ENCODE measurements around the gene DDIAS.
A peak's percentile ranks its signal among the peaks of the same experiment; 100 is the strongest.

The DDIAS gene

GRCh38 chr11:82890936-82891335 lies 10.6 kb upstream of the DDIAS start:
- DNase-seq (ENCODE audit: extremely low read depth, insufficient read length) = no peak
- Histone ChIP-seq H3K36me3 (ENCODE audit: control insufficient read depth, insufficient read depth, low read length) (no peaks in the 10 kb centered on the region), H3K27me3 (replicated peaks; ENCODE audit: control insufficient read depth, insufficient read depth, low read length) (no peaks in the 10 kb centered on the region), H3K4me3 (replicated peaks; ENCODE audit: low read depth, low read length) (no peak overlapping the region)
- TF ChIP-seq CTCF (IDR thresholded peaks at IDR 0.05; ENCODE audit: insufficient read depth, low read length, poor library complexity, severe bottlenecking) = no peak

- no peak for TF ChIP-seq CTCF (IDR thresholded peaks at IDR 0.05; ENCODE audit: insufficient read depth, low read length, poor library complexity, severe bottlenecking)
- H3K27me3 ChIP-seq (replicated peaks; ENCODE audit: control insufficient read depth, insufficient read depth, low read length) = no peaks in the 10 kb centered on the region
- no peak for DNase-seq (ENCODE audit: extremely low read depth, insufficient read length)
- H3K36me3 ChIP-seq (ENCODE audit: control insufficient read depth, insufficient read depth, low read length) = no peaks in the 10 kb centered on the region
- H3K4me3 ChIP-seq (replicated peaks; ENCODE audit: low read depth, low read length) = no peak overlapping the region
Measured at GRCh38 chr11:82892611-82893169, 8.8 kb upstream of the DDIAS start.

DNA sequence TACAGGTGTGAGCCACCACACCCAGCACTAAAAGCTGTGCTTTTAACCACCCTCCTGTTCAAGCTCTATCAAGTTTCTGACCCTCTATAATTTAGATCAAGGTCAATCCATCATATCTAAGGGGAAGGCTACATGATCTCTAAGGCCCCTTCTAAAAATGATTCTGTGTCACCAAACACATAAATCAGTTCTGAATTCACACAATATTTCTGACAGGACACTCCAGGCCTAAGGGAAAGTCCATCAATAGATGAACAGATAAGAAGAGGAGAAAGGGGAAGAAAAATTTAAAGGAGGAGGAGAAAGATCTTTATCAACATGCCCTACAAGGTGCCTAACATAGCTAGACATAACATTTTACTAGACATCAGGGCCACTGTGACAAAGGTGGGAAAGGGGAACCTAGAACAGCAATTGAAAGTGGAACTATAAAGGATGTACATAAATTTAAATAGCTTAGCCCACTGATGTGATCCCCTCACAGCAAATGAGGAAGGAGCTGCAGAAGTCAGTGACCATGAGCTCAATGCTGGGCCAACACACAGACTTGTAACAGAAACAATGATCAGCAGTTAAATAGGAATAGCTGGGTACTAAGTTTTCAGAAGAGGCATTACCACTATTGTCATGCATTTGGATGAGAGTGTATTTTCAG lies 6.0 kb upstream of the DDIAS start:
- no peak overlapping the region for H3K4me3 ChIP-seq (replicated peaks; ENCODE audit: low read depth, low read length)
- H3K36me3 ChIP-seq (ENCODE audit: control insufficient read depth, insufficient read depth, low read length) = no peaks in the 10 kb centered on the region
- DNase-seq (ENCODE audit: extremely low read depth, insufficient read length) = peak; percentile 43
- TF ChIP-seq CTCF (IDR thresholded peaks at IDR 0.05; ENCODE audit: insufficient read depth, low read length, poor library complexity, severe bottlenecking) = no peak
- no peaks in the 10 kb centered on the region for H3K27me3 ChIP-seq (replicated peaks; ENCODE audit: control insufficient read depth, insufficient read depth, low read length)

GRCh38 chr11:82896183-82896582 lies 5.4 kb upstream of the DDIAS start:
- Histone ChIP-seq H3K36me3 (ENCODE audit: control insufficient read depth, insufficient read depth, low read length) (no peaks in the 10 kb centered on the region), H3K4me3 (replicated peaks; ENCODE audit: low read depth, low read length) (no peak overlapping the region), H3K27me3 (replicated peaks; ENCODE audit: control insufficient read depth, insufficient read depth, low read length) (no peaks in the 10 kb centered on the region)
- no peak for TF ChIP-seq CTCF (IDR thresholded peaks at IDR 0.05; ENCODE audit: insufficient read depth, low read length, poor library complexity, severe bottlenecking)
- DNase-seq (ENCODE audit: extremely low read depth, insufficient read length) = no peak

DNA sequence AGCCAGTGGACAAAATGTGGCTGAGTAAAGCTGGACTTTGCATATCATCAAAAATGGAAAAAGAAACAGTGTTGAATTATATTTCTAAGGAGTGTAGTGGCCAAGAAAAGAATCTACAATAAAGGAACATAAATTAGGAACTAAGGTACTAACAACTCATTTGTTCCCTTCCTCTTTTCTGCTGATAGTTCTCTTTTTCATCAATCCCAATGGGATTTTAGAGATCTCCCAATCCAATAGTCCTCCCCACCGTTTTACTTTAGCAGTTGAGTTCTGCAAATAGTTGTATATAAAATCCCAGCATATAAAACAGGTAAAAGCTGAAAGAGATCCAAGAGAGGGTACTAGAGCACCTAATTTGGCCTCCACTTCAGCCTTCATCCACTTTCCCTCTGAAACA lies 3.3 kb upstream of the DDIAS start:
- Histone ChIP-seq H3K36me3 (ENCODE audit: control insufficient read depth, insufficient read depth, low read length) (no peaks in the 10 kb centered on the region), H3K4me3 (replicated peaks; ENCODE audit: low read depth, low read length) (no peak overlapping the region), H3K27me3 (replicated peaks; ENCODE audit: control insufficient read depth, insufficient read depth, low read length) (no peaks in the 10 kb centered on the region)
- no peak for TF ChIP-seq CTCF (IDR thresholded peaks at IDR 0.05; ENCODE audit: insufficient read depth, low read length, poor library complexity, severe bottlenecking)
- no peak for DNase-seq (ENCODE audit: extremely low read depth, insufficient read length)
